IMR-90 (cell line): ENCODE data around the gene TMEM129. TPM values are rescaled to one million over a fixed set of nuclear protein-coding genes. Genes with fewer than 3 reads are reported as not detected.

Experiments used
- ATAC-seq: fragments of 200-7000 bp; cut with Tn5 transposase; 2 replicates; pipeline ENCODE4 v1.9.1; 2020; ENCODE audit warnings: low read depth, mild to moderate bottlenecking, moderate library complexity
- BruUV-seq: library from RNA; stranded (reverse); fragments of 400-500 nt; replicated peaks from 2 replicates; lab custom pipeline; 2021; lab: Mats Ljungman, UMichigan
- CTCF ChIA-PET: fragments of 300-600 bp; formaldehyde crosslinking; extraction: SDS; loops from one replicate; lab custom pipeline; 2021; ENCODE audit warnings: antibody characterized with exemption; lab: Yijun Ruan, JAX
- POLR2A ChIA-PET: fragments of 300-600 bp; sonication (Branson Sonifier 250); formaldehyde crosslinking; loops from one replicate; lab custom pipeline; 2022; ENCODE audit warnings: antibody characterized with exemption; ENCODE audit not compliant: unreplicated experiment; lab: Charles Lee
- DNase-seq: peaks from one replicate; pipeline ENCODE4 v3.0.0; 2013
- H2AFZ ChIP-seq: replicated peaks from 2 replicates; pipeline ENCODE3; 2013; ENCODE audit warnings: low read length, mild to moderate bottlenecking; ENCODE audit not compliant: poor library complexity
- H2AK5ac ChIP-seq: 2 replicates; pipeline ENCODE4 v1.6.1; 2013; ENCODE audit warnings: low read depth, low read length, inconsistent platforms
- H2AK9ac ChIP-seq: replicated peaks from 2 replicates; pipeline ENCODE3; 2013; ENCODE audit warnings: mild to moderate bottlenecking, low read depth, low read length, moderate library complexity; ENCODE audit not compliant: poor library complexity
- H2BK120ac ChIP-seq: 2 replicates; pipeline ENCODE4 v1.6.1; 2013; ENCODE audit warnings: low read depth, low read length, inconsistent platforms
- H2BK15ac ChIP-seq: 3 replicates; pipeline ENCODE4 v1.6.1; 2013; ENCODE audit warnings: low read depth, low read length, inconsistent platforms
- H2BK20ac ChIP-seq: 2 replicates; pipeline ENCODE4 v1.6.1; 2013; ENCODE audit warnings: low read depth, mild to moderate bottlenecking, inconsistent platforms, low read length, moderate library complexity
- H2BK5ac ChIP-seq: 2 replicates; pipeline ENCODE4 v1.6.1; 2013; ENCODE audit warnings: mild to moderate bottlenecking, low read depth, low read length, inconsistent platforms; ENCODE audit not compliant: poor library complexity, severe bottlenecking
- H3K14ac ChIP-seq: replicated peaks from 2 replicates; pipeline ENCODE4 v1.6.1; 2013; ENCODE audit warnings: low read depth, low read length, inconsistent platforms
- H3K18ac ChIP-seq: 2 replicates; pipeline ENCODE4 v1.6.1; 2013; ENCODE audit warnings: low read depth, low read length, control low read depth
- H3K23ac ChIP-seq: 2 replicates; pipeline ENCODE4 v1.6.1; 2013; ENCODE audit warnings: low read depth, low read length, inconsistent platforms
- H3K27ac ChIP-seq: 2 replicates; pipeline ENCODE4 v1.5.1; 2013; ENCODE audit warnings: mild to moderate bottlenecking, control low read depth, low read length; ENCODE audit not compliant: insufficient read depth
- H3K27me3 ChIP-seq: 2 replicates; pipeline ENCODE4 v1.6.1; 2013; ENCODE audit warnings: low read length; ENCODE audit not compliant: control insufficient read depth, insufficient read depth
- H3K36me3 ChIP-seq: 2 replicates; pipeline ENCODE4 v1.6.1; 2013; ENCODE audit warnings: low read length, mixed read lengths; ENCODE audit not compliant: control insufficient read depth, insufficient read depth
- H3K4ac ChIP-seq: 2 replicates; pipeline ENCODE4 v1.6.1; 2013; ENCODE audit warnings: low read depth, low read length, inconsistent platforms
- H3K4me1 ChIP-seq: 2 replicates; pipeline ENCODE4 v1.6.1; 2013; ENCODE audit warnings: low read length, mixed read lengths; ENCODE audit not compliant: control insufficient read depth, insufficient read depth
- H3K4me2 ChIP-seq: 2 replicates; pipeline ENCODE4 v1.6.1; 2013; ENCODE audit warnings: low read depth, mild to moderate bottlenecking, control low read depth, low read length, moderate library complexity
- H3K4me3 ChIP-seq: 2 replicates; pipeline ENCODE4 v1.5.1; 2013; ENCODE audit warnings: low read depth, mild to moderate bottlenecking, control low read depth, low read length, moderate library complexity; ENCODE audit not compliant: insufficient read depth
- H3K56ac ChIP-seq: 2 replicates; pipeline ENCODE4 v1.6.1; 2013; ENCODE audit warnings: low read length, inconsistent platforms; ENCODE audit not compliant: insufficient read depth; ENCODE audit errors: extremely low read depth
- H3K79me1 ChIP-seq, 2 experiments: 2 replicates each; pipeline ENCODE4 v1.6.1; 2013; ENCODE audit warnings: low read length in 2 of 2, inconsistent platforms in 1 of 2, low read depth in 1 of 2
- H3K9ac ChIP-seq: 2 replicates; pipeline ENCODE4 v1.6.1; 2013; ENCODE audit warnings: low read depth, low read length, control low read depth
- H3K9me1 ChIP-seq: 2 replicates; pipeline ENCODE4 v1.6.1; 2013; ENCODE audit warnings: low read length, inconsistent platforms; ENCODE audit not compliant: insufficient read depth
- H3K9me3 ChIP-seq: 2 replicates; pipeline ENCODE4 v1.6.1; 2013; ENCODE audit warnings: low read length; ENCODE audit not compliant: control insufficient read depth, insufficient read depth
- H4K20me1 ChIP-seq: 2 replicates; pipeline ENCODE4 v1.6.1; 2013; ENCODE audit warnings: low read length, inconsistent platforms; ENCODE audit not compliant: insufficient read depth
- H4K5ac ChIP-seq: 2 replicates; pipeline ENCODE4 v1.6.1; 2013; ENCODE audit warnings: mild to moderate bottlenecking, low read depth, low read length, control low read depth
- H4K8ac ChIP-seq, 2 experiments: 2 replicates each; pipeline ENCODE4 v1.6.1; 2013; ENCODE audit warnings: low read depth in 2 of 2, low read length in 2 of 2, control low read depth in 1 of 2, inconsistent platforms in 1 of 2
- H4K91ac ChIP-seq: 2 replicates; pipeline ENCODE4 v1.6.1; 2013; ENCODE audit warnings: low read depth, low read length, inconsistent platforms; ENCODE audit not compliant: insufficient read depth
- BHLHE40 ChIP-seq: fragments of 150-350 bp; IDR thresholded peaks from 2 replicates; pipeline ENCODE4 v1.6.1; 2016; ENCODE audit warnings: mild to moderate bottlenecking, low read depth, low read length
- CEBPB ChIP-seq: IDR thresholded peaks from 2 replicates; pipeline ENCODE4 v1.6.1; 2012; ENCODE audit warnings: low read depth, low read length, improper control_type of control experiment
- CHD1 ChIP-seq: IDR thresholded peaks from 2 replicates; pipeline ENCODE4 v1.6.1; 2012; ENCODE audit warnings: low read depth, low read length, improper control_type of control experiment
- CTCF ChIP-seq: conservative IDR thresholded peaks from 2 replicates; pipeline ENCODE4 v1.5.1; 2012; ENCODE audit warnings: mild to moderate bottlenecking, low read depth, low read length, improper control_type of control experiment
- ELK1 ChIP-seq: fragments of 150-350 bp; IDR thresholded peaks from 2 replicates; pipeline ENCODE4 v1.6.1; 2016; ENCODE audit warnings: low read depth, mild to moderate bottlenecking, low read length, moderate library complexity, borderline replicate concordance
- FOS ChIP-seq: fragments of 150-350 bp; IDR thresholded peaks from 2 replicates; pipeline ENCODE4 v1.6.1; 2016; ENCODE audit warnings: low read depth, low read length
- MAFK ChIP-seq: IDR thresholded peaks from 2 replicates; pipeline ENCODE4 v1.6.1; 2012; ENCODE audit warnings: low read depth, low read length, improper control_type of control experiment
- MAZ ChIP-seq: IDR thresholded peaks from 2 replicates; pipeline ENCODE4 v1.6.1; 2012; ENCODE audit warnings: low read depth, mild to moderate bottlenecking, low read length, improper control_type of control experiment, moderate library complexity, borderline replicate concordance
- MXI1 ChIP-seq: IDR thresholded peaks from 2 replicates; pipeline ENCODE4 v1.6.1; 2012; ENCODE audit warnings: low read depth, mild to moderate bottlenecking, low read length, moderate library complexity, borderline replicate concordance
- NFE2L2 ChIP-seq: fragments of 150-350 bp; IDR thresholded peaks from 2 replicates; pipeline ENCODE4 v1.6.1; 2016; ENCODE audit warnings: low read depth, mild to moderate bottlenecking, low read length
- POLR2A ChIP-seq: IDR thresholded peaks from 2 replicates; pipeline ENCODE4 v1.6.1; 2012; ENCODE audit warnings: mild to moderate bottlenecking, low read depth, low read length
- RAD21 ChIP-seq: IDR thresholded peaks from 2 replicates; pipeline ENCODE4 v1.6.1; 2012; ENCODE audit warnings: low read length, improper control_type of control experiment
- RCOR1 ChIP-seq: IDR thresholded peaks from 2 replicates; pipeline ENCODE4 v1.6.1; 2012; ENCODE audit warnings: mild to moderate bottlenecking, low read length, improper control_type of control experiment; ENCODE audit not compliant: insufficient replicate concordance
- RFX5 ChIP-seq: IDR thresholded peaks from 2 replicates; pipeline ENCODE4 v1.8.0; 2012; ENCODE audit warnings: low read depth, mild to moderate bottlenecking, low read length, moderate library complexity
- SMC3 ChIP-seq: fragments of 150-350 bp; IDR thresholded peaks from 2 replicates; pipeline ENCODE4 v1.6.1; 2016; ENCODE audit warnings: low read depth, mild to moderate bottlenecking, antibody characterized with exemption, low read length, moderate library complexity
- whole genome bisulfite sequencing, 2 experiments: methylation state at CpG; one replicate each; pipeline versions ENCODE4 v1.1.5 to v1.1.7; 2013; ENCODE audit warnings: missing lambda C conversion rate in 2 of 2; ENCODE audit not compliant: insufficient read length in 1 of 2; ENCODE audit errors: extremely low coverage in 2 of 2; 5-methylcytosine and 5-hydroxymethylcytosine counted together
- dilution Hi-C: fragments of 300-500 bp; cut with HindIII; formaldehyde crosslinking; loops from one replicate; pipeline ENCODE4 v1.14.3; 2018; ENCODE audit warnings: low sequenced_read_pairs; ENCODE audit not compliant: unreplicated experiment
- in situ Hi-C: fragments of 300-500 bp; cut with MboI; formaldehyde crosslinking; loops from 3 replicates; pipeline ENCODE4 v1.14.3; 2019; ENCODE audit warnings: low sequenced_read_pairs, inconsistent platforms, mixed read lengths
- intact Hi-C: fragments of 100-400 bp; cut with micrococcal nuclease; formaldehyde crosslinking; loops from 2 replicates; pipeline ENCODE4 v1.10.0; 2022
- polyA plus RNA-seq, 3 experiments: library from polyadenylated mRNA; depleted of rRNA; stranded (reverse); fragments of >200 nt; gene quantifications; 2 replicates each; pipeline ENCODE4 v1.2.3, GENCODE V29; 2012; ENCODE audit warnings: low replicate concordance in 1 of 3
- total RNA-seq: library from RNA; depleted of rRNA; stranded (reverse); fragments of >200 nt; gene quantifications from 2 replicates; pipeline ENCODE4 v1.2.3, GENCODE V29; 2012

Gene TMEM129
- total and polyA plus RNA-seq, 2 of the 4 experiments (the other 2 are of a cell fraction): 6.6 to 26.6 TPM

GRCh38 chr4:1770245-1770644, 49.1 kb upstream of the TMEM129 start:
- Histone ChIP-seq H2BK5ac (no peak overlapping the region), H2AK5ac (no peak overlapping the region)

More at GRCh38 chr4:1770245-1770644, 49.1 kb upstream of the TMEM129 start:
- BruUV-seq: no TSS peak
- POLR2A ChIA-PET: no interaction called here
- no peak overlapping the region for H3K4me2 ChIP-seq
- H3K27me3 ChIP-seq: peaks cover 2% of the 10 kb centered on the region; the same call in 1 of the 2 replicates
- no peak overlapping the region for H2BK120ac ChIP-seq
- H4K20me1 ChIP-seq: no peaks in the 10 kb centered on the region; the same call in 1 of the 2 replicates
- in situ Hi-C loops: no loop called here
- no peaks in the 10 kb centered on the region for H3K36me3 ChIP-seq
- H3K4me3 ChIP-seq: no peak overlapping the region
- H3K9me1 ChIP-seq: no peaks in the 10 kb centered on the region
- H2BK20ac ChIP-seq: no peak overlapping the region
- H2AFZ ChIP-seq: no peak overlapping the region
- no peak overlapping the region for H2AK9ac ChIP-seq
- CTCF ChIA-PET: no interaction called here
- H2BK15ac ChIP-seq: no peak overlapping the region
- H3K56ac ChIP-seq: no peak overlapping the region
- DNase-seq: no peak
- no peak overlapping the region for H3K27ac ChIP-seq
- H4K5ac ChIP-seq: no peak overlapping the region
- no peak overlapping the region for H4K91ac ChIP-seq
- H3K18ac ChIP-seq: no peak overlapping the region
- no peaks in the 10 kb centered on the region; the same call in 1 of the 2 replicates for H3K4me1 ChIP-seq
- no peak overlapping the region for H3K4ac ChIP-seq
- TF ChIP-seq MAFK (no peak), POLR2A (no peak), BHLHE40 (no peak), MXI1 (no peak), CEBPB (no peak), CHD1 (no peak), CTCF (no peak), RAD21 (no peak), RFX5 (no peak), MAZ (no peak), FOS (no peak), ELK1 (no peak), SMC3 (no peak), RCOR1 (no peak), NFE2L2 (no peak)
- no peak for ATAC-seq
- H3K9ac ChIP-seq: no peak overlapping the region
- H3K23ac ChIP-seq: no peak overlapping the region
- no peaks in the 10 kb centered on the region for H3K79me1 ChIP-seq
- intact Hi-C loops: no loop called here
- no peaks in the 10 kb centered on the region for H3K9me3 ChIP-seq
- H3K14ac ChIP-seq: no peak overlapping the region
- no peak overlapping the region for H4K8ac ChIP-seq
- WGBS, 2 experiments: 59% methylated on average over 11 of the region's 33 CpGs; no CpG with 5 or more reads in 1 of the 2 experiments
- dilution Hi-C loops: no loop called here
